Suprapubic skin (tissue), 4 donors: ENCODE measurements around the gene GAPVD1. TPM values are rescaled to one million over a fixed set of nuclear protein-coding genes. Genes with fewer than 3 reads are reported as not detected.

Experiments used
- DNase-seq, 2 donors: peaks; one replicate each; pipeline ENCODE4 v3.0.0-alpha.2; 2019; ENCODE audit warnings: low spot score in 2 of 2
- H3K27ac ChIP-seq: fragments of 200-600 bp; sonication (generic); one replicate; pipeline ENCODE4 v1.5.1; 2019
- H3K27me3 ChIP-seq: fragments of 200-600 bp; sonication (generic); one replicate; pipeline ENCODE4 v1.5.1; 2019
- H3K36me3 ChIP-seq: fragments of 200-600 bp; sonication (generic); one replicate; pipeline ENCODE4 v1.5.1; 2019
- H3K4me1 ChIP-seq: fragments of 200-600 bp; sonication (generic); one replicate; pipeline ENCODE4 v1.5.1; 2019
- H3K4me3 ChIP-seq: fragments of 200-600 bp; sonication (generic); one replicate; pipeline ENCODE4 v1.5.1; 2019; ENCODE audit warnings: mild to moderate bottlenecking
- H3K9me3 ChIP-seq: fragments of 200-600 bp; sonication (generic); one replicate; pipeline ENCODE4 v1.5.1; 2019
- EP300 ChIP-seq: sonication (generic); formaldehyde crosslinking; IDR thresholded peaks from one replicate; pipeline ENCODE4 v1.6.1; 2017; ENCODE audit warnings: antibody characterized with exemption
- POLR2A ChIP-seq, 2 donors: fragments of 450-650 bp; IDR thresholded peaks; one replicate each; pipeline ENCODE4 v1.6.1; 2017; ENCODE audit warnings: antibody characterized with exemption in 2 of 2, mild to moderate bottlenecking in 2 of 2, moderate library complexity in 2 of 2
- POLR2AphosphoS5 ChIP-seq, 3 donors: sonication (generic); formaldehyde crosslinking; IDR thresholded peaks; one replicate each; pipeline ENCODE4 v1.6.1; 2017; ENCODE audit warnings: antibody characterized with exemption in 3 of 3
- WGBS: methylation state at CpG from one replicate; pipeline ENCODE4 v1.1.5; 2018; 5-methylcytosine and 5-hydroxymethylcytosine counted together
- total RNA-seq, 4 donors: library from RNA; depleted of rRNA; stranded (reverse); fragments of >200 nt; gene quantifications; one replicate each; pipeline ENCODE4 v1.1.0, GENCODE V29; 2016
- TF ChIP-seq, protein P1 (sequence below), 2 donors: fragments of 200-600 bp in 1 of 2; fragments of 450-650 bp in 1 of 2; sonication (generic) in 1 of 2; IDR thresholded peaks; one replicate each; pipeline ENCODE4 v1.5.1; 2016 to 2019; ENCODE audit warnings: antibody characterized with exemption in 2 of 2, mild to moderate bottlenecking in 1 of 2, moderate library complexity in 1 of 2

Gene GAPVD1
- total RNA-seq, 4 donors from 2014 or later: 49.3 to 87.5 (median 58.7) TPM

DNA sequence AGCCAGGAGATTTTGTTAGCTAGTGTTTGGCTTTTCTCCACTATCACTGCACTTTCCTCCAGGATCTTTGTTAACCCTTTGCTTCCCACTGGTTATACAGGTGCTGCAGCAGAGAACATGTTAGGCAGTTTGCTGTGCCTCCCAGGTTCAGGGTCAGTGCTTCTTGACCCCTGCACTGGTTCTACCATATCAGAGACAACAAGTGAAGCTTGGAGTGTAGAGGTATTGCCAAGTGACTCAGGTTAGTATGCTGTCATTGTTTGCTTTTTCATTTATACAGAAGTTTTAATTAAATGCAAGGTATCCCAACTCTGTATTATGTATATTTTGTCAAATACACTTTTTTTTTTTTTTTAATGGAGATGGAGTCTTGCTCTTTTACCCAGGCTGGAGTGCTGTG is 68.4 kb downstream of the GAPVD1 start:
- H3K27ac ChIP-seq: no peak overlapping the region
- no peak for DNase-seq
- no peaks in the 10 kb centered on the region for H3K9me3 ChIP-seq
- peaks cover 3% of the 10 kb centered on the region for H3K4me1 ChIP-seq
- no peaks in the 10 kb centered on the region for H3K27me3 ChIP-seq
- H3K4me3 ChIP-seq: no peak overlapping the region
- H3K36me3 ChIP-seq: peaks cover 71% of the 10 kb centered on the region
- no peak for TF ChIP-seq POLR2AphosphoS5 (IDR thresholded peaks at IDR 0.05)
- TF ChIP-seq, protein P1, sequence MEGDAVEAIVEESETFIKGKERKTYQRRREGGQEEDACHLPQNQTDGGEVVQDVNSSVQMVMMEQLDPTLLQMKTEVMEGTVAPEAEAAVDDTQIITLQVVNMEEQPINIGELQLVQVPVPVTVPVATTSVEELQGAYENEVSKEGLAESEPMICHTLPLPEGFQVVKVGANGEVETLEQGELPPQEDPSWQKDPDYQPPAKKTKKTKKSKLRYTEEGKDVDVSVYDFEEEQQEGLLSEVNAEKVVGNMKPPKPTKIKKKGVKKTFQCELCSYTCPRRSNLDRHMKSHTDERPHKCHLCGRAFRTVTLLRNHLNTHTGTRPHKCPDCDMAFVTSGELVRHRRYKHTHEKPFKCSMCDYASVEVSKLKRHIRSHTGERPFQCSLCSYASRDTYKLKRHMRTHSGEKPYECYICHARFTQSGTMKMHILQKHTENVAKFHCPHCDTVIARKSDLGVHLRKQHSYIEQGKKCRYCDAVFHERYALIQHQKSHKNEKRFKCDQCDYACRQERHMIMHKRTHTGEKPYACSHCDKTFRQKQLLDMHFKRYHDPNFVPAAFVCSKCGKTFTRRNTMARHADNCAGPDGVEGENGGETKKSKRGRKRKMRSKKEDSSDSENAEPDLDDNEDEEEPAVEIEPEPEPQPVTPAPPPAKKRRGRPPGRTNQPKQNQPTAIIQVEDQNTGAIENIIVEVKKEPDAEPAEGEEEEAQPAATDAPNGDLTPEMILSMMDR (IDR thresholded peaks at IDR 0.05): no peak
- TF ChIP-seq EP300: no peak
- no peak for TF ChIP-seq POLR2A (IDR thresholded peaks at IDR 0.05)

DNA sequence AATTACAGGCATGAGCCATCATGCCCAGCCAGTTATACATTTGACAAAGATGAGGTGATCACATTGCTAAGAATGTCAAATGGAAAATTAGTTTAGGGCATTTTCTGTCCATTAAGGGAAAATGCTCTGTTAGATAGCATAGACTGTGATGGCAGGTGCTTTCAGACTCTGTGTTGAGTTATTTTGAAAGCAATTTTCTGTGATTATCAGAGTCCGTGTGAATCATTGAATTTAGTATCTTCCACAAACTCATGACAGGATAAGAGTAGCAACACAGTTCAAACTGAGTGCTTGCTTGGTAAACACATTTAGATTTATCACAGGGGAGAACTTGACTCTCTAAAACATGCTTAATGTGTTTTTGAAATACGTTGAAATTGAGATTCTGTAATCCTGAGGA is 69.0 kb downstream of the GAPVD1 start:
- TF ChIP-seq POLR2A (IDR thresholded peaks at IDR 0.05): no peak
- no peak for TF ChIP-seq EP300
- TF ChIP-seq, protein P1 (IDR thresholded peaks at IDR 0.05): no peak
- TF ChIP-seq POLR2AphosphoS5 (IDR thresholded peaks at IDR 0.05): no peak
- Histone ChIP-seq H3K27me3 (no peaks in the 10 kb centered on the region), H3K36me3 (peaks cover 74% of the 10 kb centered on the region), H3K9me3 (no peaks in the 10 kb centered on the region), H3K4me1 (peaks cover 3% of the 10 kb centered on the region), H3K4me3 (no peak overlapping the region), H3K27ac (no peak overlapping the region)
- WGBS: 91% methylated on average over 2 of the region's 2 CpGs
- no peak for DNase-seq

DNA sequence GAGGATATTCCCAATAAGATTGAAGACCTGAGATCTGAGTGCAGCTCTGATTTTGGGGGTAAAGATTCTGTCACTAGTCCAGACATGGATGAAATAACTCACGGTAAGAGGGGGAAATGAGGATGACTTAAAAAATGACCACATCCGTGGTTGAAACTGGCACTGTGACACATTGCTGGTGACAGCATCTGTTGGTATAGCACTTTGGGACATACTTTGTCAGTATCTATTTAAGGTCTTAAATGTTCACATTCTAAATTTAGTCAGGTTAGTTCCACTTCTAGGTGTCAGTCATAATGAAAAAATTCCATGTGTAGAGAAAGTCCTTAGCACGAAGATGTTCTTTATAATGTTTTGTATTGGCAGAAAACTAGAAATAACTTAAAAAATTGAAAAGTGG is 70.9 kb downstream of the GAPVD1 start:
- DNase-seq: no peak
- no peak overlapping the region for H3K27ac ChIP-seq
- H3K4me1 ChIP-seq: peaks cover 3% of the 10 kb centered on the region
- 84% methylated on average over 3 of the region's 3 CpGs for WGBS
- no peaks in the 10 kb centered on the region for H3K27me3 ChIP-seq
- peaks cover 68% of the 10 kb centered on the region for H3K36me3 ChIP-seq
- no peak overlapping the region for H3K4me3 ChIP-seq
- TF ChIP-seq, protein P1 (IDR thresholded peaks at IDR 0.05): no peak
- TF ChIP-seq EP300 (no peak), POLR2AphosphoS5 (IDR thresholded peaks at IDR 0.05) (no peak), POLR2A (IDR thresholded peaks at IDR 0.05) (no peak)
- no peaks in the 10 kb centered on the region for H3K9me3 ChIP-seq

DNA sequence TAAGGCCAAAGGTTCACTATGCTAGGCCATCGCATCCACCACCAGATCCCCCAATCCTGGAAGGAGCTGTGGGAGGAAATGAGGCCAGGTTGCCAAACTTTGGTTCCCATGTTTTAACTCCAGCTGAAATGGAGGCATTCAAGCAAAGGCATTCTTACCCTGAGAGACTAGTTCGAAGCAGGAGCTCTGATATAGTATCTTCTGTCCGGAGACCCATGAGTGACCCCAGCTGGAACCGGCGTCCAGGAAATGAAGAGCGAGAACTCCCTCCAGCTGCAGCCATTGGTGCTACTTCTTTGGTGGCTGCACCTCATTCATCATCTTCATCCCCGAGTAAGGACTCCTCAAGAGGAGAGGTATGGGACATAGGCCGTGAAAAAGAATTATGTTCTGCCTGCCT is 75.6 kb downstream of the GAPVD1 start:
- Histone ChIP-seq H3K4me3 (no peak overlapping the region), H3K4me1 (no peaks in the 10 kb centered on the region), H3K36me3 (peaks cover 85% of the 10 kb centered on the region), H3K9me3 (no peaks in the 10 kb centered on the region), H3K27me3 (no peaks in the 10 kb centered on the region), H3K27ac (no peak overlapping the region)
- WGBS: 83% methylated on average over 8 of the region's 8 CpGs
- no peak for DNase-seq
- TF ChIP-seq POLR2A (IDR thresholded peaks at IDR 0.05) (no peak), POLR2AphosphoS5 (IDR thresholded peaks at IDR 0.05) (no peak), EP300 (no peak)
- TF ChIP-seq, protein P1 (IDR thresholded peaks at IDR 0.05): no peak

DNA sequence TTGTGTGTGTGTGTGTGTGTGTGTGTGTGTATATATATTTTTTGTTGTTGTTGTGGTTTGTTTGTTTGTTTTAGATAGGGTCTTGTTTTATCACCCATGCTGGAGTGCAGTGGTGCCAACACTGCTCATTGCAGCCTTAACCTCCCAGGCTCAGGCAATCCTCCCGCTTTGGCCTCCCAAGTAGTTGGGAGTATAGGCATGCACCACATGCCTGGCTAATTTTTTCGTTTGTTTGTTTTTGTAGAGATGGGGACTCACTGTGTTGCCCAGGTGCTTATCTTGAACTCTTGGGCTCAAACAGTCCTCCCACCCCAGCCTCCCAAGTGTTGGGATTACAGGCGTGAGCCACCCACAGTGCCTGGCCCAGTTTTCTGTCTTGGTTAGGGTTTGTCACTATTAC is 77.3 kb downstream of the GAPVD1 start:
- H3K27ac ChIP-seq: no peak overlapping the region
- no peaks in the 10 kb centered on the region for H3K27me3 ChIP-seq
- TF ChIP-seq, protein P1 (IDR thresholded peaks at IDR 0.05): no peak
- TF ChIP-seq POLR2A (IDR thresholded peaks at IDR 0.05) (no peak), POLR2AphosphoS5 (IDR thresholded peaks at IDR 0.05) (no peak), EP300 (no peak)
- H3K4me1 ChIP-seq: peaks cover 3% of the 10 kb centered on the region
- no peak for DNase-seq
- no peaks in the 10 kb centered on the region for H3K9me3 ChIP-seq
- H3K4me3 ChIP-seq: no peak overlapping the region
- 91% methylated on average over 3 of the region's 3 CpGs for WGBS
- H3K36me3 ChIP-seq: peaks cover 77% of the 10 kb centered on the region
